Adrenal gland (tissue), 12 donors: ENCODE data around the gene BRIP1. TPM values are rescaled to one million over a fixed set of nuclear protein-coding genes. Genes with fewer than 3 reads are reported as not detected.

Experiments used
- DNase-seq, 7 donors: peaks; one replicate each; pipeline ENCODE4 v3.0.0-alpha.2; 2019 to 2020
- H3K27ac ChIP-seq, 5 donors: fragments of 200-600 bp; sonication (generic) in 4 of 5; 1 replicate in 3 of 5; 2 replicates in 2 of 5; pipeline versions ENCODE4 v1.5.1 to v1.8.0; 2016 to 2020; ENCODE audit warnings: mild to moderate bottlenecking in 1 of 5
- H3K27me3 ChIP-seq: fragments of 200-600 bp; 2 replicates; pipeline ENCODE4 v1.8.0; 2021
- H3K36me3 ChIP-seq, 2 donors: fragments of 200-600 bp; replicated peaks in 1 of 2; 1 replicate in 1 of 2; 2 replicates in 1 of 2; pipeline versions ENCODE4 v1.5.1 to v1.8.0; 2018 to 2022
- H3K4me1 ChIP-seq, 2 donors: fragments of 200-600 bp; replicated peaks in 1 of 2; 1 replicate in 1 of 2; 2 replicates in 1 of 2; pipeline versions ENCODE4 v1.5.1 to v1.8.0; 2018 to 2021
- H3K4me3 ChIP-seq, 4 donors: fragments of 200-600 bp; sonication (generic) in 3 of 4; one replicate each; pipeline ENCODE4 v1.5.1; 2016 to 2018
- H3K9me3 ChIP-seq, 3 donors: fragments of 200-600 bp; sonication (generic) in 1 of 3; replicated peaks in 1 of 3; 1 replicate in 2 of 3; 2 replicates in 1 of 3; pipeline versions ENCODE4 v1.5.1 to v1.8.0; 2016 to 2021
- CTCF ChIP-seq, 6 experiments: fragments of 450-650 bp in 4 of 6; fragments of 200-600 bp in 2 of 6; sonication (generic) in 1 of 6; IDR thresholded peaks; 1 replicate in 5 of 6; 2 replicates in 1 of 6; pipeline versions ENCODE4 v1.5.1 to v1.8.0; 2016 to 2021; ENCODE audit warnings: antibody characterized with exemption in 6 of 6, mild to moderate bottlenecking in 2 of 6, moderate library complexity in 1 of 6
- POLR2A ChIP-seq, 2 donors: fragments of 450-650 bp; IDR thresholded peaks; one replicate each; pipeline ENCODE4 v1.6.1; 2017; ENCODE audit warnings: antibody characterized with exemption in 2 of 2, mild to moderate bottlenecking in 2 of 2, moderate library complexity in 1 of 2
- WGBS, 4 donors: extraction: QIAGEN DNeasy Blood & Tissue Kit in 2 of 4; methylation state at CpG; one replicate each; pipeline versions ENCODE4 v1.1.5 to v1.1.7; 2013 to 2017; 5-methylcytosine and 5-hydroxymethylcytosine counted together
- intact Hi-C, 2 donors: fragments of 100-400 bp; cut with DNase I; formaldehyde crosslinking; loops; one replicate each; pipeline versions ENCODE4 v1.14.1 to v1.15.0; 2022 to 2023
- polyA plus RNA-seq, 3 donors: library from polyadenylated mRNA; stranded (reverse); fragments of 200-250 nt in 2 of 3; fragments of 350-450 nt in 1 of 3; fragmentation: Illumina TruSeq in 1 of 3; extraction: RNeasy Lipid Tissue Mini Kit (QIAGEN cat#74804) in 1 of 3; gene quantifications; one replicate each; pipeline ENCODE4 v1.2.3, GENCODE V29; 2013 to 2014
- total RNA-seq, 9 donors: library from RNA; depleted of rRNA in 4 of 9; stranded (reverse); fragments of >200 nt in 4 of 9; fragments of 120-200 nt in 1 of 9; fragmentation: NEBNext Ultra II Directional in 1 of 9; extraction: Animal tissue kit (Norgen Biotek cat#: 25700) in 1 of 9; gene quantifications; one replicate each; pipeline versions ENCODE4 v1.1.0 to v1.2.4, GENCODE V29; 2013 to 2023
- donor health status: healthy with polysubstance abuse.
- donor health status: Bipolar disorder and iron deficiency.
- donor health status: DM: yes; HTN: yes; CAD: no.
- donor health status: DM: no; HTN: no; CAD: no.
- donor health status: DM: no; HTN: no; CAD: no.
- donor health status: DM: yes; HTN: yes; CAD: no.

Gene BRIP1
- total and polyA plus RNA-seq, 12 donors, result 0.06 to 6.9 (median 0.46) TPM

- Histone ChIP-seq H3K4me3 (no peak overlapping the region), H3K4me1 (no peaks in the 10 kb centered on the region), H3K27ac (no peak overlapping the region), H3K9me3 (peaks cover 0 to 23% (median 0%) of the 10 kb centered on the region in 3 donors), H3K27me3 (no peaks in the 10 kb centered on the region), H3K36me3 (no peaks in the 10 kb centered on the region)
- DNase-seq, result no peak
- WGBS, 4 donors, result 96 to 100% (median 97%) methylated on average over 1 of the region's 1 CpG
- TF ChIP-seq POLR2A (IDR thresholded peaks at IDR 0.05), result no peak
- TF ChIP-seq CTCF (IDR thresholded peaks at IDR 0.05), result no peak
- intact Hi-C loops, result no loop called here
These were observed 164.3 kb downstream of the BRIP1 start for GRCh38 chr17:61699032-61699431.

GRCh38 chr17:61698244-61698643, 165.1 kb downstream of the BRIP1 start:
- intact Hi-C loops, result no loop called here
- Histone ChIP-seq H3K36me3 (no peaks in the 10 kb centered on the region), H3K27me3 (no peaks in the 10 kb centered on the region), H3K27ac (no peak overlapping the region), H3K9me3 (peaks cover 0 to 23% (median 0%) of the 10 kb centered on the region in 3 donors), H3K4me3 (no peak overlapping the region), H3K4me1 (no peaks in the 10 kb centered on the region)
- no peak for TF ChIP-seq CTCF (IDR thresholded peaks at IDR 0.05)
- no peak for TF ChIP-seq POLR2A (IDR thresholded peaks at IDR 0.05)
- no peak for DNase-seq
- WGBS, 4 donors, result 95 to 100% (median 98%) methylated on average over 2 of the region's 2 CpGs

GRCh38 chr17:61695779-61696337, 167.5 kb downstream of the BRIP1 start:
- no peaks in the 10 kb centered on the region for H3K27me3 ChIP-seq
- H3K36me3 ChIP-seq, result no peaks in the 10 kb centered on the region
- TF ChIP-seq POLR2A (IDR thresholded peaks at IDR 0.05) (no peak), CTCF (IDR thresholded peaks at IDR 0.05) (no peak)
- H3K4me3 ChIP-seq, result no peak overlapping the region
- intact Hi-C loops, result no loop called here
- H3K9me3 ChIP-seq, result peaks cover 0 to 19% (median 0%) of the 10 kb centered on the region in 3 donors
- no peak for DNase-seq
- 93 to 95% (median 94%) methylated on average over 2 of the region's 2 CpGs for WGBS, 4 donors
- H3K27ac ChIP-seq, result no peak overlapping the region
- no peaks in the 10 kb centered on the region for H3K4me1 ChIP-seq

- intact Hi-C loops, result no loop called here
- Histone ChIP-seq H3K36me3 (no peaks in the 10 kb centered on the region), H3K4me3 (no peak overlapping the region), H3K27me3 (no peaks in the 10 kb centered on the region), H3K27ac (no peak overlapping the region), H3K9me3 (peaks cover 0 to 4% (median 0%) of the 10 kb centered on the region in 3 donors), H3K4me1 (no peaks in the 10 kb centered on the region)
- TF ChIP-seq CTCF (IDR thresholded peaks at IDR 0.05), result no peak
- no peak for TF ChIP-seq POLR2A (IDR thresholded peaks at IDR 0.05)
- WGBS, 4 donors, result 91 to 98% (median 95%) methylated on average over 1 of the region's 1 CpG
- DNase-seq, result no peak
These were observed 169.2 kb downstream of the BRIP1 start for GRCh38 chr17:61694095-61694494.
